Small intestine (tissue), 7 donors: Measurements from ENCODE around the gene RNASE1. TPM values are rescaled to one million over a fixed set of nuclear protein-coding genes. Genes with fewer than 3 reads are reported as not detected.
"Not testable (repeated sequence)": the region's sequence is repeated elsewhere in the genome, so short reads cannot be mapped to it uniquely, and the experiment has no call there.

Source experiments
- DNase-seq, 2 donors: peaks; one replicate each; pipeline versions ENCODE4 v3.0.0 to v3.0.0-alpha.2; 2013
- FAIRE-seq: peaks from 2 replicates; lab custom pipeline; 2012; peaks lifted over from hg19 to GRCh38; lab: Jason Lieb, UNC
- H3K27ac ChIP-seq, 3 donors: one replicate each; pipeline ENCODE4 v1.5.1; 2013; ENCODE audit warnings: low read length in 2 of 3, mild to moderate bottlenecking in 2 of 3, control low read depth in 1 of 3, inconsistent platforms in 1 of 3, low read depth in 1 of 3, moderate library complexity in 1 of 3
- H3K27me3 ChIP-seq, 3 donors: one replicate each; pipeline ENCODE4 v1.6.1; 2013; ENCODE audit warnings: low read length in 3 of 3, inconsistent platforms in 1 of 3; ENCODE audit not compliant: control insufficient read depth in 3 of 3, insufficient read depth in 3 of 3
- H3K36me3 ChIP-seq, 3 donors: one replicate each; pipeline ENCODE4 v1.6.1; 2013; ENCODE audit warnings: low read length in 3 of 3, inconsistent platforms in 1 of 3, low read depth in 1 of 3, mild to moderate bottlenecking in 1 of 3, moderate library complexity in 1 of 3; ENCODE audit not compliant: control insufficient read depth in 3 of 3, insufficient read depth in 2 of 3
- H3K4me1 ChIP-seq, 3 donors: one replicate each; pipeline ENCODE4 v1.6.1; 2013; ENCODE audit warnings: low read length in 2 of 3, inconsistent platforms in 1 of 3, low read depth in 1 of 3, mild to moderate bottlenecking in 1 of 3, moderate library complexity in 1 of 3; ENCODE audit not compliant: control insufficient read depth in 3 of 3, insufficient read depth in 2 of 3
- H3K4me3 ChIP-seq, 3 donors: one replicate each; pipeline ENCODE4 v1.5.1; 2013; ENCODE audit warnings: low read length in 3 of 3, control low read depth in 1 of 3, inconsistent platforms in 1 of 3, low read depth in 1 of 3, mild to moderate bottlenecking in 1 of 3, moderate library complexity in 1 of 3
- H3K9me3 ChIP-seq, 2 donors: one replicate each; pipeline ENCODE4 v1.6.1; 2013; ENCODE audit warnings: low read depth in 1 of 2, low read length in 1 of 2; ENCODE audit not compliant: control insufficient read depth in 2 of 2, insufficient read depth in 1 of 2
- WGBS, 3 donors: extraction: QIAGEN DNeasy Blood & Tissue Kit; methylation state at CpG; one replicate each; pipeline ENCODE4 v1.1.7; 2013; 5-methylcytosine and 5-hydroxymethylcytosine counted together
- polyA plus RNA-seq, 4 donors: library from polyadenylated mRNA; stranded (reverse) in 3 of 4; unstranded in 1 of 4; fragments of 200-250 nt in 3 of 4; fragments of 120-200 nt in 1 of 4; gene quantifications; one replicate each; pipeline versions ENCODE4 v1.2.1 to v1.2.3, GENCODE V29; 2013
- donor health status: healthy with polysubstance abuse.
- donor health status: control.
- donor health status: control.
- donor health status: Bipolar disorder and iron deficiency.
- donor health status: healthy.

Gene RNASE1
- polyA plus RNA-seq, 4 donors, result 51.3 to 229 (median 84.7) TPM

- 73 to 93% (median 84%) methylated on average over 6 of the region's 6 CpGs for WGBS, 3 donors
- FAIRE-seq, result no peak
Observed at GRCh38 chr14:20775043-20775442, 27.6 kb downstream of the RNASE1 start.

GRCh38 chr14:20774258-20774824, 28.3 kb downstream of the RNASE1 start:
- FAIRE-seq (no peak), DNase-seq (no peak)
- H3K36me3 ChIP-seq, result no peaks in the 10 kb centered on the region
- H3K4me1 ChIP-seq, result no peaks in the 10 kb centered on the region
- 65 to 78% (median 76%) methylated on average over 5 of the region's 5 CpGs for WGBS, 3 donors
- no peaks in the 10 kb centered on the region for H3K9me3 ChIP-seq
- H3K27ac ChIP-seq, result no peak overlapping the region
- H3K27me3 ChIP-seq, result no peaks in the 10 kb centered on the region
- no peak overlapping the region for H3K4me3 ChIP-seq

More at GRCh38 chr14:20775043-20775442, 27.6 kb downstream of the RNASE1 start:
- Histone ChIP-seq H3K27ac (no peak overlapping the region), H3K27me3 (no peaks in the 10 kb centered on the region), H3K36me3 (no peaks in the 10 kb centered on the region), H3K4me3 (no peak overlapping the region), H3K9me3 (no peaks in the 10 kb centered on the region), H3K4me1 (no peaks in the 10 kb centered on the region)
- DNase-seq, result no peak

- FAIRE-seq (no peak), DNase-seq (no peak)
- H3K27ac ChIP-seq, result no peak overlapping the region
- 69 to 82% (median 71%) methylated on average over 3 of the region's 3 CpGs for WGBS, 3 donors
- no peaks in the 10 kb centered on the region for H3K27me3 ChIP-seq
- H3K4me3 ChIP-seq, result no peak overlapping the region
- no peaks in the 10 kb centered on the region for H3K36me3 ChIP-seq
- no peaks in the 10 kb centered on the region for H3K9me3 ChIP-seq
- H3K4me1 ChIP-seq, result no peaks in the 10 kb centered on the region
Observed at GRCh38 chr14:20772650-20773049, 30.0 kb downstream of the RNASE1 start.

- WGBS, 3 donors, result 81 to 83% (median 83%) methylated on average over 3 of the region's 3 CpGs
- H3K4me3 ChIP-seq, result no peak overlapping the region
- H3K9me3 ChIP-seq, result no peaks in the 10 kb centered on the region
- no peaks in the 10 kb centered on the region for H3K27me3 ChIP-seq
- no peaks in the 10 kb centered on the region for H3K4me1 ChIP-seq
- H3K27ac ChIP-seq, result no peak overlapping the region
- DNase-seq (no peak), FAIRE-seq (no peak)
- no peaks in the 10 kb centered on the region for H3K36me3 ChIP-seq
Observed at GRCh38 chr14:20769421-20769820, 33.2 kb downstream of the RNASE1 start.

GRCh38 chr14:20768593-20768892, 34.1 kb downstream of the RNASE1 start:
- 79 to 92% (median 86%) methylated on average over 3 of the region's 3 CpGs for WGBS, 3 donors
- H3K9me3 ChIP-seq, result no peaks in the 10 kb centered on the region
- no peak for FAIRE-seq

GRCh38 chr14:20760950-20761349, 41.7 kb downstream of the RNASE1 start:
- Histone ChIP-seq H3K4me1 (no peaks in the 10 kb centered on the region), H3K36me3 (no peaks in the 10 kb centered on the region), H3K4me3 (no peak overlapping the region), H3K9me3 (no peaks in the 10 kb centered on the region), H3K27ac (no peak overlapping the region), H3K27me3 (no peaks in the 10 kb centered on the region)
- FAIRE-seq, result no peak
- no peak for DNase-seq

More at GRCh38 chr14:20768593-20768892, 34.1 kb downstream of the RNASE1 start:
- DNase-seq, result no peak
- H3K36me3 ChIP-seq, result no peaks in the 10 kb centered on the region
- H3K27ac ChIP-seq, result no peak overlapping the region
- H3K27me3 ChIP-seq, result no peaks in the 10 kb centered on the region
- H3K4me3 ChIP-seq, result no peak overlapping the region
- no peaks in the 10 kb centered on the region for H3K4me1 ChIP-seq

GRCh38 chr14:20759465-20759864, 43.2 kb downstream of the RNASE1 start:
- DNase-seq, H3K4me1 ChIP-seq, H3K4me3 ChIP-seq, H3K36me3 ChIP-seq, H3K27me3 ChIP-seq, H3K9me3 ChIP-seq, H3K27ac ChIP-seq, FAIRE-seq: not testable (repeated sequence)
- 85 to 88% (median 87%) methylated on average over 5 of the region's 5 CpGs for WGBS, 3 donors

- peak; percentile 28 to 39 for DNase-seq
Observed at GRCh38 chr14:20757965-20758364, 44.7 kb downstream of the RNASE1 start.

GRCh38 chr14:20755037-20755436, 47.6 kb downstream of the RNASE1 start:
- Histone ChIP-seq H3K36me3 (no peaks in the 10 kb centered on the region), H3K4me1 (no peaks in the 10 kb centered on the region), H3K4me3 (no peak overlapping the region), H3K27me3 (no peaks in the 10 kb centered on the region), H3K27ac (no peak overlapping the region), H3K9me3 (peaks cover 0 to 15% of the 10 kb centered on the region in 2 donors)
- 77 to 82% (median 80%) methylated on average over 6 of the region's 6 CpGs for WGBS, 3 donors
- FAIRE-seq (no peak), DNase-seq (no peak)

More at GRCh38 chr14:20757965-20758364, 44.7 kb downstream of the RNASE1 start:
- WGBS, 3 donors, result 56 to 60% (median 56%) methylated on average over 4 of the region's 4 CpGs
- Histone ChIP-seq H3K36me3 (no peaks in the 10 kb centered on the region), H3K4me3 (no peak overlapping the region), H3K4me1 (no peaks in the 10 kb centered on the region), H3K9me3 (peaks cover 0 to 2% of the 10 kb centered on the region in 2 donors), H3K27me3 (no peaks in the 10 kb centered on the region), H3K27ac (no peak overlapping the region)
- FAIRE-seq, result no peak
